ENCODE measurements around the gene DOK7.
"Not testable (repeated sequence)": the region's sequence is repeated elsewhere in the genome, so short reads cannot be mapped to it uniquely, and the experiment has no call there.

The DOK7 gene

DNA sequence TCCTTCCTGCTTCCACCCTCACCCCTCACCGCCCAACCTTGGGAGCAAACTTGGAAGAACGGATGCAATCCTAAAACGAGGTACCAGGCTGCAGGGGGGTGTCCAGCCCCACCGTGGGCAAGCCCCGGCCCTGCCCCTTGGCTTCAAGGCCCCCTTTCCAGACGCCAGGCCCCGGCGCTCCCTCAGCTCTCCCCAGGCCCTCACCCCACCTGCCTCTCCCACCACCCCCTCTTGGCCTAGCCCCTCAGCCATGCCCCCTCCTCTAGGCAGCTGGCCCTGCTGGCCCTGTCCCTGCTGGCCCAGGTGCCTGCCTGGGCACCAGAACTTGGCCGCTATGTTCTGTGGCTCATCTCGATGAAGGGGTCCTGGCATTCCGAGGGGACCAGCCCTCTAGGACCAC lies 35.3 kb downstream of the DOK7 start:
- DNase-seq (ENCODE audit: extremely low spot score, insufficient read length, low read depth) = no peak
- no peak for FAIRE-seq

DNA sequence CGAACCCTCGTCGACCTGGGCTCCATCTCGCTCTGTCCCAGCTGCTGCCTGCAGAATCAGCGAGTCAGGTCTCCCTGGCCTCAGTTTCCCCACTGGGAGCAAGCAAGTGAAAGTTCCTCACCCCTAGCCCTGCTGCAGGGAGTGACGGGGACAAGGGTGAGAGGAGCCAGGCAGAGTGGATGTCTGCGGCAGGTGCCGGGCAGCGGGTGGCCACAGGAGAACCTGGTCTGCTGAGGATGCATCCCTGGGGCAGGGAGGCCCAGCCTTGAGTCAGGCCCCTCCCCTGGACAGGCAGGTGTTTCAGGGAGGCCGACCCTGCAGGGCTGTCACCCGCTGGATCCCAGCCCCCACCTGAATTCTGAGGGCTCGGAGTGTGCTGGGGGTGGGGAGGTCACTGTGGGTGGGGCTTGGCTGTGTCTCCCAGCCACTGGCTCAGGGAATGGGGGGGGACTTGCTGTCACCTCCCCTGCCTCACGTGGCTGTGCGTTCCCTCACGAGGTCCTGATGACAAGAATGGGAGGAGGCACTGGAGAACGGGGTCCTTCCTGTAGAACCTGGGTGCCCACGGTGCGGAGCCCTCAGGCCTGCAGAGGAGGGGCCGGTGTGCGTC lies 35.9 kb downstream of the DOK7 start:
- FAIRE-seq (no peak), DNase-seq (ENCODE audit: extremely low spot score, insufficient read length, low read depth) (no peak)

GRCh38 chr4:3499710-3500109 lies 36.6 kb downstream of the DOK7 start:
- FAIRE-seq (no peak), DNase-seq (ENCODE audit: extremely low spot score, insufficient read length, low read depth) (no peak)

DNA sequence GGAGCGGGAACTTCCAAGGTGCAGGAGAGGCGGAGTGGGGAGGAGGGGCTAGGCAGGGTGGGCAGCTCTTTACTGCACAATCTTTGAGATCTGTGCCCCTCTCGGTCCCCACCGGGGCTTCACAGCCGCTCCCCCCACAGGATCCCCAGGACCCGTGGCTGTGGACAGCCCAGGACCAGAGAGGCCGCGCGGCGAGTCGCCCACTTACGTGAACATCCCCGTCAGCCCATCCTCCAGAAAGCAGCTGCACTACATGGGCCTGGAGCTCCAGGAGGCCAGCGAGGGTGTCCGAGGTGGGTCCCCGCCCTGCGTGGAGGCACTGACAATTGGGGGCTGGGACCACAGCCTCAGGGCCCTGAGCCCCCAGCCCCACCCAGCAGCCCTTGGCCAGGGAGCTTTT lies 37.0 kb downstream of the DOK7 start:
- DNase-seq (ENCODE audit: extremely low spot score, insufficient read length, low read depth) (no peak), FAIRE-seq (no peak)

GRCh38 chr4:3500634-3501101 lies 37.6 kb downstream of the DOK7 start:
- FAIRE-seq = no peak
- no peak for DNase-seq (ENCODE audit: extremely low spot score, insufficient read length, low read depth)

DNA sequence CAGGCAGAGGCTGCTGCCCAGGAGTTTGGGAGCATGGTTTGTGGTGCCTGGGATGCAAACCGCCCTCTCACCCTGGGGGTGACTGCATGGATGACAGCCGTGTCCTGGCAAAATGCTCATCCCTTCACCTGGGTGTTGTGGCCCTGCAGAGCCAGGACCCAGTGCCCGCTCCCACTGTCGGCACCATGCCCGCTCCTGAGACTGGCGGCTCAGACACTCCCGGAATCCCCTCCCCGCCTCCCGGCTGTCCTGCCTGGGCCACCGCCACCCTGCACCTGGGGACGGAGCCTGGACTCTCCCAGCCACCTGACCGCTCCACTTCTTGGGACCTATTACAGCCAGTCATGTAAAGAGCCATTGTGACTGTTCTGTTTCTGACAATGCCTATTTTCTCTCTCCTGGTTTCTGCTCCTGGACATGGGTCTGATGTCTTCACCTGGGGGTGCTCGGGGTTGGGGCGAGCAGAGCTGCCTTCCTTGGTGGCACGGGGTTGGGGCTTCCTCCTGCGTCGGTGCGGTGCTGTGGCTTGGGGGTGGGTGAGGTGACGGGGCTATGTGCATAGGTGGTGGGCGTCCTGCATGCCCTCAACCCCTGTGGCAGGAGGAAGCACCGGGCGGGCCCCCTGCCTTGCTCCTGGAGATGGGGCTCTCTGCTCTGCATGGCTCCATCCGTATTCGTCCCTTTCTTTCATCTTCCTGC lies 38.2 kb downstream of the DOK7 start:
- DNase-seq (ENCODE audit: extremely low spot score, insufficient read length, low read depth) (no peak), FAIRE-seq (no peak)

DNA sequence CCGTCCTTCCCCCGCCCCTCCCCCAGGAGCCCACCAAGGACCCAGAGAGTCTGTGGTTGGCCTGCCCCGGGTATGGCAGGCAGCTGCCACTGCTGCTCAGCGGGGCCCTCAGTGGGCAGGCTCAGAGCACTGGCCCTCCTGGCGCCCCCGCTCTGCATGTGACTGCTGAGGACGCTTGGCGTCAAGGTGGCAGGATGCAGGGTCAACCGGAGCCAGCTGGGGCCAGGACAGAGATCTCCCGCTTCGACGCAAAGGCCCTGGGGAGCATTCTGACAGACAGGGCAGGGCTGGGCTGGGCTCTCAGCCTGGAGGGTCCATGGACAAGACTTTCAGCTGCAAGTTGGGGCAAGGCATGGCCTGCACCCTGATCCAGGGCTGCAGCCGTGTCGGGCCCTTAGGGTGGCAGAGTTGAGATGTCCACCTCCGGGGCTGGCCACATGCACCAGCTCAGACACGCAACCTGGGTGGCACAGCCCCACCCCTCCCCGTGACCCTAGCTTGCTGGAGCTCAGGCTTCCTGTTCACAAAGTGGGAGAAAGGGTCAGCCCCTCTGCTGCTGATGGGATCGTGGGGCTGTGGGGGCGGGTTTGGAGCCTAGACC lies 38.8 kb downstream of the DOK7 start:
- FAIRE-seq = no peak
- no peak for DNase-seq (ENCODE audit: extremely low spot score, insufficient read length, low read depth)

DNA sequence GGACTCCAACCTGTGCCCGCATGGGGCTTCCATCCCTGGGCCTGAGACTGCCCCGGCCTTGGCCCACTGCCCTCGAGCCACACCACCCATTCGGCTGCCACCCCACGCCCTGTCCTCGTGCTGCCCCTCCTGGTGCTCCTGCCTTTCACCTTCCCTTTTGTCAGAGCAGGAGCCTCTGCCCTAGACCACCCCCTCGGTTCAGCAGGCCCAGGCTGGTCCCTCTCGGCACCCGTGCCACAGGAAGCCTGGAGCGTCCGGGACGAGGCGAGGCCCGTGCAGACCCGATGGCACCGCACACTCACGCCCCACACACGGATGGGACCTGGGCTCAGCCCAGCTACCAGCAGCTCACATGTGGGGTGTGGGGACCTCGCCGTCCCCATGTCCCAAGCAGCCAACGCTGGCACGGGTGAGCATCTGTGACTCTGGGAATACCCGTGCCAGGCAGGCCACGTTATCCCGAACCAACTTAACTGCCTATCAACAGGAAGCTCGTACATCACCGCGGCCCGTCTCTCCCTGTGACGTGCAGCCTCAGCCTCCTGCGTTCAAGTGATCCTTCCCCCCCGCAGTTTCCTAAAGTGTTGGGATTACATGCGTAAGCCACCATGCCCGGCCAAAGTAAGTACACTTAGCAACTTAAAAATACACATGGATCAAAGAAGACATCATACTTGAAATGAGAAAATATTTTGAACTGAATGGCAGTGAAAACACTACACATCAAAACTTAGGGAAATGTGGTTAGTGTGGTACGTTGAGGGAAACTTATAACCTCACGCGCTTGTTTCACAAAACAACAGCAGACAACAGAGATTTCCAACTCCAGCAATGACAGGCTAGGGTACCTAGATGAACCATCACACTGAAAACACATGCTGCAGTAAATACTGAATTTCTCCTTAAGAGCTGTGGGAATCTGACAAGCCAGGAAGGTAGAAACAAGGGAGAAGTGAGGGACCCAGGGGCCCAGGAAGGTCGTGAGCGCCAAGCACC lies 40.1 kb downstream of the DOK7 start:
- DNase-seq (ENCODE audit: extremely low spot score, insufficient read length, low read depth) (no peak), FAIRE-seq (no peak)

- DNase-seq (ENCODE audit: extremely low spot score, insufficient read length, low read depth) = no peak
- FAIRE-seq = no peak
These were observed 42.1 kb downstream of the DOK7 start for GRCh38 chr4:3505231-3505630.

DNA sequence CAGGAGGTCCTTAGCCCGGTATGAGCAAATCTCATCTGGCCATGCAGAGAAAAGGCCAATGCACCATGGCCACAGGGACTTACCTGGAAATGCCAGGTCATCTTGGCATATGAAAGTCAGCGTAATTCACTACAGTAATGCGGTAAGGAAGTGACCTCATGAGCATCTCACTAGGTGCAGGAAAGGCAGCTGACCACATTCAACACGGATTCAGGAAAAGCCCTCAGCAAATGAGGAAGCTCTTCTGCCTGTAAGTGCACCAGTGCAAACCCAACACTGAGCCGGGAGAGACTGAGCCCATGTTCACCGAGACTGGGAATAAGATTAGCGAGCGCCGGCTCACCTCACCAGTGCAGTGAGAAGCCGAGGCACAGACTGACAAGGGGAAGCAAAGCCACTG lies 45.4 kb downstream of the DOK7 start:
- FAIRE-seq (no peak), DNase-seq (ENCODE audit: extremely low spot score, insufficient read length, low read depth) (no peak)

GRCh38 chr4:3510481-3510880 lies 47.4 kb downstream of the DOK7 start:
- FAIRE-seq = no peak
- no peak for DNase-seq (ENCODE audit: extremely low spot score, insufficient read length, low read depth)

DNA sequence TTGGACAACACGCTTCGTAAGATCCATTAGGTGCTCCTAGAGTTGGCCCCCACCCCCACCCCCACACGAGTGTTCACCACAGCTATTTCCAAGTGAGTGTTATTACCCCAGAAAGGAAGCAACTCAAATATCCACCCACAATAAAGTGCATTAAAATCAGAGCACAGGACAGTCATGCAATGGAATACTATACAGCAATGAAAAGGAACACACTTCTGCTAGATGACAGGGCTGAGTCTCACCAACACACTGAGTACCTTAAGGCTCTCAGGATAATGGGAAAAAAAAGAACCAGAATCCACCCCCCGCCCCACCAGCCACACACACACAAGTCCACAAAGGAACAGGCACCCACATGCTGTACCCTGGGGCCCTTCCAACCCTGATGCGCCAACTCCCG lies 48.1 kb downstream of the DOK7 start:
- no peak for FAIRE-seq
- no peak for DNase-seq (ENCODE audit: extremely low spot score, insufficient read length, low read depth)

DNA sequence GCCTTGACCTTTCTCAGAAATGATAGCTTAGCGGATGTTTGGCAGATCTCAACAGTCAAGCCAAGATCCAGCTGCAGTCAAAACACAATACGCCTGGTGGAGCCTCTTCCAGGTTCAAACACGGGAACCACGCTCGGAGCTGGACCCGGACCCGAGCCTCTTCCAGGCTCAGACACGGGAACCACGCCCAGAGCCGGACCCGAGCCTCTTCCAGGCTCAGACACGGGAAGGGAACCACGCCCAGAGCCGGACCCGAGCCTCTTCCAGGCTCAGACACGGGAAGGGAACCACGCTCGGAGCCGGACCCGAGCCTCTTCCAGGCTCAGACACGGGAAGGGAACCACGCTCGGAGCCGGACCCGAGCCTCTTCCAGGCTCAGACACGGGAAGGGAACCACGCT lies 48.5 kb downstream of the DOK7 start:
- not testable (repeated sequence) for FAIRE-seq; DNase-seq (ENCODE audit: extremely low spot score, insufficient read length, low read depth)

- no peak for FAIRE-seq
- DNase-seq (ENCODE audit: extremely low spot score, insufficient read length, low read depth) = no peak
These were observed 49.2 kb downstream of the DOK7 start for GRCh38 chr4:3512279-3512678.

DNA sequence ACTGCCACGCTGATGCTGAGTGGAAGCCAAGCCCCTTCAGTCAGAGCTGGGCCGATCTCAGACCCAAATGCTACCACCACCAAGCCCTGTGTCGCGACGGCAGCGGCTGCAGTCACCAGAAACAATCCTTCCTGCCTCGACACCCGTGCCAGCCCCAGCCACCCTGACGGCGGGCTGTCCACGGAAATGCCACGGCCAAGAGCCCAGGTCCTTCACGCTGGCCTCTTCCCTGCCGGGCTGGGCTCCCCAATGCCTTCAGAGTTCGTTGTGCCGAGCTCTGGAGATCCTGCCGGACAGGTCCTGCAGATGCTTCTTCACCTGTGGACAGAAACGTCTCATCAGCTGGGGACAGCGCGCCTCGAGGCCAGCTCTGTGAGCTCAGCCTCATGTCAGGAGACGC lies 49.6 kb downstream of the DOK7 start:
- DNase-seq (ENCODE audit: extremely low spot score, insufficient read length, low read depth) (no peak), FAIRE-seq (no peak)

DNA sequence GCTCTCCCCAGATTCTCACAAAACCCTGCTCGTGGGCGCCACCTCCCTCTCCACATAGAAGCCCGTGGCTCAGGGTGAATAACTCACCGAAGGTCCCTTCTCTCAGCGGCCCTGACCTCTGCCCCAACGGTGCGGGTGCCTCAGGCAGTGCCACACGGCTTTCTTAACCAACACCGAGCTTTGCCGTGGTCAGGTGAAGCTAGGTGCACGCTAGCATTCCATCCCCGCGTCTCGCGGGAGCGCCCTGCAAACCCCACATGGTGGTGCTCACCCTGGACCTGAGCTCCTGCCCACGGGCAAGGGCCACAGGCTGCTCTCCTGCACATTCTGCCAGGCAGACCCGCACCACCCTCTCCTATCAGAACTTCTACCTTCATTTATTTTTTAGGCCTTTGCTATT lies 50.7 kb downstream of the DOK7 start:
- no peak for DNase-seq (ENCODE audit: extremely low spot score, insufficient read length, low read depth)
- no peak for FAIRE-seq

GRCh38 chr4:3514221-3514780 lies 51.2 kb downstream of the DOK7 start:
- FAIRE-seq (no peak), DNase-seq (ENCODE audit: extremely low spot score, insufficient read length, low read depth) (no peak)

GRCh38 chr4:3514806-3515501 lies 51.8 kb downstream of the DOK7 start:
- FAIRE-seq = no peak

DNA sequence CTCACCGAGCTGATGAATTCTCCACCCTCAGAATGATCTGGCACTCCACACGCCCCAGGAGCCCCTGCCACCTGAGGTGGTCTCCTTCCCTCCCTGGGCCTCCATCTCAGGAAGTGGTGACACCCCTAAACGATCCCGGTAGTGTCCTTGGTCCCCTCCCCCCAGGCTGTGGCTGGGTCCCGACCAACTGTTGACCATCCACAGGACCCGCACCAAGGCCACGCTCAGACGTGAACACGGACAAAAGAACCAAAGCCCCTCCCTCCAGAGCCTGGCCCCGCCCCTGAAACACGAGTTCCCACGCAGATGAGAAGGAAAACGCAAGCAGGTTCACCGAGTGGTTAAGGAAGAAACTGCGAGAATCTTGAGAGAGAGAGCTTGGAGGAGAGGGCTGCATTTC lies 52.5 kb downstream of the DOK7 start:
- FAIRE-seq = no peak
- DNase-seq (ENCODE audit: extremely low spot score, insufficient read length, low read depth) = no peak

More at GRCh38 chr4:3514806-3515501, 51.8 kb downstream of the DOK7 start:
- DNase-seq (ENCODE audit: extremely low spot score, insufficient read length, low read depth) = no peak

Data from GM18507 (cell line).